HG02610 (cell line): ENCODE measurements around the gene NEDD1.

Source experiments
- ATAC-seq: cut with Tn5 transposase; IDR thresholded peaks from one replicate; pipeline ENCODE4 v1.9.1; 2021; ENCODE audit warnings: mild to moderate bottlenecking, moderate library complexity; ENCODE audit not compliant: unreplicated experiment

NEDD1 gene, protein sequence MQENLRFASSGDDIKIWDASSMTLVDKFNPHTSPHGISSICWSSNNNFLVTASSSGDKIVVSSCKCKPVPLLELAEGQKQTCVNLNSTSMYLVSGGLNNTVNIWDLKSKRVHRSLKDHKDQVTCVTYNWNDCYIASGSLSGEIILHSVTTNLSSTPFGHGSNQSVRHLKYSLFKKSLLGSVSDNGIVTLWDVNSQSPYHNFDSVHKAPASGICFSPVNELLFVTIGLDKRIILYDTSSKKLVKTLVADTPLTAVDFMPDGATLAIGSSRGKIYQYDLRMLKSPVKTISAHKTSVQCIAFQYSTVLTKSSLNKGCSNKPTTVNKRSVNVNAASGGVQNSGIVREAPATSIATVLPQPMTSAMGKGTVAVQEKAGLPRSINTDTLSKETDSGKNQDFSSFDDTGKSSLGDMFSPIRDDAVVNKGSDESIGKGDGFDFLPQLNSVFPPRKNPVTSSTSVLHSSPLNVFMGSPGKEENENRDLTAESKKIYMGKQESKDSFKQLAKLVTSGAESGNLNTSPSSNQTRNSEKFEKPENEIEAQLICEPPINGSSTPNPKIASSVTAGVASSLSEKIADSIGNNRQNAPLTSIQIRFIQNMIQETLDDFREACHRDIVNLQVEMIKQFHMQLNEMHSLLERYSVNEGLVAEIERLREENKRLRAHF

DNA sequence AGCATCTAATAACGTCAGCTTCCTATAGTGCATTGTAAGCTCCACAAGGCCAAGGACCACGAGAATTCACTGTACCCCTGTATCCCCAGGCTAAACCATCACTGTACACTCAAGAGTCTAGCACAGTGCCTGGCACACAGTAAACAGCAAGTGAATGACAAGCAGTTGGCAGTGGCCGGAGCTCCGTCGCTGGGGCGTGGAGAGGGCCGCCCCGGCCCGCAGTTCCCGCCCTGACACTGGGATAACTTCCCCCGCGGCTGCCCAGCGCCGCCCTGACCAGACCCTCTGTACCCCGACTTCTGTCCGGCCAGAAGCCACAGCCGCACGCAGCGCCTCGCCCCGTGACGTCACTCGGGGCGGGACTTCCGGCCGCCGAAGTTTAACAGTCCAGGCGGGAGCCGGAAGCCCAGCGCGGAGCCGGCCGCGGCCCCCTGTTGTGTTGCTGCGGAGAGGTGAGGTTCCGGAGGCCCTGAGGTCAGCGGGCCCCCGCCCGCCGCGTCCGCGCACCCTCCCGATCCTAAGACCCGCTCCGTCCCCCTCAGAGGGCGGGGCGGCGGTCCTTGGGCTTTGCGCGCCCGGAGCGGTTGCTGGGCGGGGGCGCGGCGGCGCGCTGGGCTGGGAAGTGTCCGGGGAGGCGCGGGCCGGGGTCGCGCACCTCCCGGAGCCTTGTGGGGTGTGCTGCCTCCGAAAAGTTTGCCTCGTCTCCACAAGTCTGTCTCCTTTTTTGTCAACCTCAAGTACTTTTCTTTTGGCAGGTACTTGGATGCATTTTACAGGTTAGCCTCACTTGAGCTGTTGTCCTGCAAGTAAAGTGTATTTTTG is at the start of gene NEDD1:
NEDD1 (plus strand) TSS at position 409 of the 822 bp plus-strand sequence. CDS start 2,503 bp downstream, outside the sequence.
- peak; percentile 96 for ATAC-seq

GRCh38 chr12:96858162-96858561 is 48.9 kb upstream of the NEDD1 start:
- no peak for ATAC-seq

- ATAC-seq = no peak
Observed at GRCh38 chr12:96861656-96862055, 45.4 kb upstream of the NEDD1 start.

DNA sequence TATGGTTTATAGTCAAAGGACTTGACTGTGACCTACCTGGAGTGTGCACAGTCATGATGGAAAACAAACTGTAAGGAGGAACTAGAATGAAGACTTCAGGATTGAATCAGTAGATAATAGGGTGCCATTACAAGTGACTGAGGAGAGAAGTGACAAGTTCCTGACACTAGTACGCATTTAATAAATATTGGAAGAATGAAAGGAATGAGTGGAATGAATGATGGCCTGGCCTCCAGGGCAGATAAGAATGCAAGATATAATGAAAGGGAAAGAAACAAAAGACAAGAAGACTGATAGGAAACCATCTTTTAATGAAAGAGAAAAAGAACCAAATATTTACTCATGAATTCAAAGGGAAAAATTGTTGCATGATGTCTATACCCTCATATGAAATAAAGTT is 44.7 kb upstream of the NEDD1 start:
- ATAC-seq = no peak

GRCh38 chr12:96864335-96864734 is 42.7 kb upstream of the NEDD1 start:
- ATAC-seq = no peak

DNA sequence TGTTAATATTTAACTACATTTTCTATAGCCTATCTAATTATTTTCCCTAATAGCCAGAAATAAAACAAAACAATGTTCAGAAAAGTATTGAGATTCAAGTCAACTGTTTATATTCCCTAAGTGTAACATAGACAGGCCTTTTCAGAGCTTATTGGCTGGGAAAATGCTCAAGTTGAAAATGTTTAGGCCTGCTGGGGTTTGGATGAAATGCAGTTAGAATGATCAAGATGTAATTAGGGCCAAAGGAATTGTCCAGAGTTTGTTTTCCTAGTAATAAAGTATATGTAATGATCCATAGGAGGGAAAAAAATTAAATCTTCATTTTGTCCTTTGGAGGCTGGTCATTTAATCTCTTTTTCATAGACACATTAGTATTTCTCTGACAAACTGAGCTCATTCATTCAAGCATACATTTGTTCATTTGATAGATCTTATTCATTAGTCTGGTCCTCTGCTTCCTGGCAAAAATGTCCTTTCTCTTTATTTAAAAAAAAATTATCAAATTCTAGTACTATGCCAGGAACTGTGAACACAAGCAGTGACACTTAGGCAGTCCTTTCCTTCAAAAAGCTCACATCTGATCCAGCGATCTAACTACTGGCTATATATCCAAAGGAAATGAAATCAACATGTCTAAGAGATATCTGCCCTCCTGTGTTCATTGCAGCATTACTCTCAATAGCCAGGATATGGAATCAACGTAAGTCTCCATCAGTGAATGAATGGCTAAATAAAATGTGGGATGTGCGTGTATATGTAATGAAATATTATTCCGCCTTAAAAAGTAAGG is 40.1 kb upstream of the NEDD1 start:
- no peak for ATAC-seq

DNA sequence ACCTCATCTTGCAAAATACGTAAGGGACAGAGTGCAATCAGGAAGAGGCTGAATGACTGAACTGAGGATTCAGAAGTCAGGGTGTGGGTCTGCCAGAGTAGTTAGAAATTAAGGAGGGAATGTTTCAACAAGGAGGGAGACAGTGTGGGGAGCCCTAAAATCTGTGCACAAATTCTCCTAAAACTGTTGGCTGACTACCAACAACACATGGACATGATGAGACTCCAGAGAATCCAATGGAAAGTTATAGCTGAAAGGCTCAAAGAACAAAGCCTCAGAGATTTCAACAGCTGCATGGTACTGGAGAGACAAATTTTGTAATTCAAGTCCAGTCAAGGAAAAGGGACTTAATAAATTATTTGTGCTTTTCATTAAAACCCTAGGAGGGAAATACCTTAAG is 36.1 kb upstream of the NEDD1 start:
- ATAC-seq = no peak

- ATAC-seq = no peak
Observed at GRCh38 chr12:96872961-96873360, 34.1 kb upstream of the NEDD1 start.

- no peak for ATAC-seq
Observed at GRCh38 chr12:96874211-96874610, 32.8 kb upstream of the NEDD1 start.

DNA sequence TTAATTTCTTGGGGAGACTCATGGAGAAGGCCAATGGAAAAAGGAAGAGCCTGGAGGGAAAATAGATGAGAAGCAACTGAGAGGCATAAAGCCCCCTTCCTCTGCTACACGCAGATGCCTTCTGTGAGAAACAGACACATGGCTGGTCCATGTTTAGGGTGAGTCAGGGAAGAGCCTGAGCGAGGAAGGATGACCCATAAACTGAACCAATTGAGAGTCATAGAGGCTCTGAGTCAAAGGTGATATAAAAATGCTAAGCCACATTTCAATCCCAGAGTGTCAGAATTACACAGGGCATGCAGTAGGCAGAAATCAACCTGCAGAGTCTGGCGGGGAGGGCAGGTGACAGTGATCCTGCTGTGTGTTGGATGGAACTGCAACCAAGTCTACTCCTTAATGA is 30.1 kb upstream of the NEDD1 start:
- no peak for ATAC-seq

GRCh38 chr12:96878704-96879103 is 28.4 kb upstream of the NEDD1 start:
- no peak for ATAC-seq

DNA sequence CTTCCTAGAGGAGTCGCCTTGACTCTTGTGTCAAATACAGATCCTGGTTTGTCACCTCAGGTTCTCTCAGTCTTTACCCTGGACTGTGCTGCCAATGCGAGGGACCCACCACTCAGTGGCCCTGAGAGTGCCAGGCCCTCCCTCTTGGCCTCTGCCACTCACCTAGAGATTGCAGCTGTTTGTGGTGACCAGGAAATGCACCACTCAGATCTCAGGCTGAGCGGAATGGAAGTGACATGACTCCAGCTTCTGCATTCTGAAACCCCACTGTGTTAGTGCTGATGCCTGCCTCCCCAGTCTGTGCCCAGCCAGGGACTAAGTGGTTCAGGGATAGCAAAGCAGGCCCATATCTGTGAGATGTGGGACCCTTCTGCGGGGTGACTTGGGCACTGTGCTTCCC is 27.8 kb upstream of the NEDD1 start:
- no peak for ATAC-seq

- no peak for ATAC-seq
Observed at GRCh38 chr12:96880220-96880619, 26.8 kb upstream of the NEDD1 start.

GRCh38 chr12:96881608-96882007 is 25.4 kb upstream of the NEDD1 start:
- ATAC-seq = no peak

DNA sequence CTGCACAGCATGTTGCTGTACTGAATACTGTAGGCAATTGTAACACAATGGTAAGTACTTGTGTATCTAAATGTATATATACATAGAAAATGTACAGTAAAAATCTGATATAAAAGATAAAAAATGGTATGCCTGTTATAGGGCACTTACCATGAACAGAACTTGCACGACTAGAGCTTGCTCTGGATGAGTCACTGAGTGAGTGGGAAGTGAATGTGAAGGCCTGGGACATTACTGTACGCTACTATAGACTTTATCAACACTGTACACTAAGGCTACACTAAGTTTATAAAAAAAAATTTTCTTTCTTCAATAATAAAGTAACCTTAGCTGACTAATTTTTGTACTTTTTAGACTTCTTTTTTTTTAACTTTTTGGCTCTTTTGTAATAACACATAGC is 24.2 kb upstream of the NEDD1 start:
- ATAC-seq = no peak

- no peak for ATAC-seq
Observed at GRCh38 chr12:96883571-96883970, 23.5 kb upstream of the NEDD1 start.

DNA sequence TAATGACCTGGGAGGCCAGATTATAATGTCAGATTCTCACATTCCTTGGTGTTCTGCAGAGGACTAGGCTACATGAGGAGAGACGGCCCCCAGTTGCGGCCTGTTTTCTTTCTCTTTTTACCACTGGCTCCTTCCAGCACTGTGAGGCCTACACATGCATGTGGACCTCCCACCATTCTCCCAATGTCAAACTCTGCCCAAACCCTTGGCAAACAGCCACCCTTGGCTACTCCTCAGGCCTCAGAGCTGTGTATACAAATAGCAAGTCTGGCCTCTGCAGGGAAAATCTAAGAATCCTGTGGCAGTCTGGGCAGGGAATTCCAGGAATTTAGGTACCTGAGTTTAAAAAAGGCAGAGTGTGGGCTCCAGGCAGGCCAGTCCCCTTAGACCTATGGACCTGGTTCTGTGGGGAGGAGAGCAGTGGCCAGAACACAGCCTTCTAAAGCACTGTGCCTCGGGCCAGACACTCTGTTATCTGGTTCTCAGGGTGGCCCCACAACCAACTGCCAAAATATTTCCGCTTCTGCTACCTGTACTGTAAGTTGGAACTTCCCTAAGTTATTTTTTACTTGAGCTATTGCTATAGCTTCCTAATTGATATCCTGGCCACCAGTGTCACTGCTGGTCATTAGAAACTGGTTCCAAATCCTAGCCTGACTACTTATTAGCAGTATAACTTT is 19.9 kb upstream of the NEDD1 start:
- no peak for ATAC-seq

GRCh38 chr12:96889273-96889933 is 17.7 kb upstream of the NEDD1 start:
- peak; percentile 66 for ATAC-seq

- ATAC-seq = no peak
Observed at GRCh38 chr12:96890331-96890730, 16.7 kb upstream of the NEDD1 start.

DNA sequence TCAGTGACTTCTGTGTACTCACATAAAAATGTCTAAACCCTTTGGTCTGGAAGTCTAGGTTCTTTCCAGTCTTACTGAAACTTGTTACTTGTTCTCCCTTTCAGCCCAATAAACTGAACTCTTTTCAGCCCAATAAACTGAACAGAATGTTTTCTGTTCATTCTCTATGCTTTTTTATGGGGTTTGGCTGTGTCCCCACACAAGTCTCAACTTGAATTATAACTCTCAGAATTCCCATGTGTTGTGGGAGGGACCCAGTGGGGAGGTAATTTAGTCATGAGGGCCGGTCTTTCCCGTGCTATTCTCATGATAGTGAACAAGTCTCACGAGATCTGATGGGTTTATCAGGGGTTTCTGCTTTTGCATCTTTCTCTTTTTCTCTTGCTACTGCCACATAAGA is 15.0 kb upstream of the NEDD1 start:
- no peak for ATAC-seq
